ENCODE measurements around the gene POPDC2.

POPDC2 gene

DNA sequence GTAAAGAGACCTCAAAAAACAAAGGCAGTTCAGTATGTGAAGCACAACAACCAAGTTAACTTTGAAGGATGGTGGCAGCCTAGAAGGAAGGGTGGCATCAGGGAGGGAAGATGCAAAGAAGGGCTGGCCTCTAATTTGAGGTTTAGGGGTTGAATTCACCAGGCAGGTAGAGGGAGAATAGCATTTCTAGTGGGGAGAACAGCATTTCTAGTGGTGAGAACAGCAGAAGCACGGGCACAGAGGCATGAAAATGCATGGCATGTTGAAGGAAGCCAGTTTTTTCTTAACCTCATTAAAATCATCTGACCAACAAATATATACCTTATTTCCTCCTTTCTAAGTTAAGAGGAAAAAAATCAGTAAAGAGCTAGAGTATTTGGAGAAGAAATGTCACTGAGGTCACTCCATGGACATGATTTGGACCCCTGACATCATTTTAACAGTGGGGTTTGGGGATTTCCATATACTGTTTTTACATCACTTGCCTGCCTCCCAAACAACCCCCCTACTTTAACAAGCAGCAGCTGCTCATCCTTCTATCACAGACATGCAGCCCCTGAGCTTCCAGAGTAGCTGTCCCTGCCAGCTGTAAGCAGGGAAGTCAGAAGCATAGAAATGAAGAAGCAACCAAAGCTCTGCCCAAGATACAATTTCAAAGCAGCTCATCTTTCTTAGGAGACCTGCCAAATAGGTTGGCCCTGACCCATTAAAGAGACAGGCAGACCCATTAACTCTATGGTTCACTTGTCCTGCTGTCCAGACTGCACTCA lies 2.4 kb upstream of the POPDC2 start:
- Histone ChIP-seq H3K36me3 (ENCODE audit: insufficient read depth, low read length) (peaks cover 4% of the 10 kb centered on the region), H3K4me1 (ENCODE audit: insufficient read depth, low read length) (no peaks in the 10 kb centered on the region), H3K4me3 (ENCODE audit: low read length) (no peak overlapping the region), H2AFZ (ENCODE audit: low read depth, low read length) (no peak overlapping the region), H3K27me3 (ENCODE audit: insufficient read depth, low read length) (no peaks in the 10 kb centered on the region), H3K9me3 (ENCODE audit: low read length) (no peaks in the 10 kb centered on the region)

DNA sequence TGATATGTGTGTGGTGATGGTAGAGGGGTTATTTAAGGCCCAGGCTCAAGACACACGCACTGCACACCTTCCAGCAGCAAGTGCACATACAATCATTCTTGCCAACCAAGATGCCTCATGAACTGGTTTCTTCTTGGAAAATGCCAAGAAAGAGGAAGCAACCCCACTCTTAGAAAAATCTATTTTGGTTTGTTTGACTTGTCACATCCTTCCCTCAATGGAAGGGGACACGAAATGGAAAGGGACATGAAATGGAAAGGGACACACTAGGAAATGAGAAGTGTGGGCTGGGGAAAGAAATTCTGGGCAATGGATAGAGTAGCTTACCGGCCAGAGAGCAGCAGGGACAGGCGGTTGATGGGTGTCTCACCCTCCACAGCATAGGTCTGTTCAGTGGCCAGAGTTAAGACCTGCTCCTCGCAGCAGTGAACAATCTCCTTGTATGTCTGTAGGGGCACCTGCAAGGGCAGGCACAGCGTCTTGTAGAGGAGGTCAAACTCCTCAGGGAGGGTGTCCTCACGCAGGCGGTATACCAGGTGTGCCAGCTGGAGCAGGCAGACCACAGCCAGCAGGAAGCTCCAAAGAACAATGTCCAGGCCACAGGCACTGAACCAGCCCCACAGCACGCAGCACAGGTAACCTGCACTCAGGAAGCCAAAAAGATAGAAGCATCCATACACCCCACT lies 640 bp downstream of the POPDC2 start:
- Histone ChIP-seq H3K9me3 (ENCODE audit: low read length) (no peaks in the 10 kb centered on the region), H3K4me1 (ENCODE audit: insufficient read depth, low read length) (peaks cover 3% of the 10 kb centered on the region), H2AFZ (ENCODE audit: low read depth, low read length) (no peak overlapping the region), H3K36me3 (ENCODE audit: insufficient read depth, low read length) (peaks cover 2% of the 10 kb centered on the region), H3K27me3 (ENCODE audit: insufficient read depth, low read length) (no peaks in the 10 kb centered on the region), H3K4me3 (ENCODE audit: low read length) (no peak overlapping the region)

DNA sequence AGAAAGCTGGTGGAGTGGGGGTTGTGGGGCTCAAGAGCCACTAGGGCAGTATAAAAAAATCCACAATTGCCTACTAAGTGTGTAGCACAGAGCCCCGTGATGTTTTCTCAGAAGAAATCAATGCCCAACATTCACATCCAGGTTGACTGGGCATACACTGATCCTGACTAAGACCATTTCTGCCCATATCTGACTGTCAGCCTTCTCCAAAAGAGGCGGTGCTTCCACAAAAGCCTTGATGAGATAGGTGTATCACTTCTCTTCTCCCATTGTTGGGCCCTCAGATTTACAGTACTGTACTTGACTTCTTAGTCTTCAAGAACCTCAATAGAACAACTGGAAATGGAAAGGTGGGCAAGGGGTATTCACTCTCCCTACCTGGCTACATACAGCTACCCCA lies 1.4 kb downstream of the POPDC2 start:
- Histone ChIP-seq H3K9me3 (ENCODE audit: low read length) (no peaks in the 10 kb centered on the region), H3K36me3 (ENCODE audit: insufficient read depth, low read length) (no peaks in the 10 kb centered on the region), H3K4me3 (ENCODE audit: low read length) (no peak overlapping the region), H3K4me1 (ENCODE audit: insufficient read depth, low read length) (peaks cover 3% of the 10 kb centered on the region), H3K27me3 (ENCODE audit: insufficient read depth, low read length) (no peaks in the 10 kb centered on the region), H2AFZ (ENCODE audit: low read depth, low read length) (no peak overlapping the region)

DNA sequence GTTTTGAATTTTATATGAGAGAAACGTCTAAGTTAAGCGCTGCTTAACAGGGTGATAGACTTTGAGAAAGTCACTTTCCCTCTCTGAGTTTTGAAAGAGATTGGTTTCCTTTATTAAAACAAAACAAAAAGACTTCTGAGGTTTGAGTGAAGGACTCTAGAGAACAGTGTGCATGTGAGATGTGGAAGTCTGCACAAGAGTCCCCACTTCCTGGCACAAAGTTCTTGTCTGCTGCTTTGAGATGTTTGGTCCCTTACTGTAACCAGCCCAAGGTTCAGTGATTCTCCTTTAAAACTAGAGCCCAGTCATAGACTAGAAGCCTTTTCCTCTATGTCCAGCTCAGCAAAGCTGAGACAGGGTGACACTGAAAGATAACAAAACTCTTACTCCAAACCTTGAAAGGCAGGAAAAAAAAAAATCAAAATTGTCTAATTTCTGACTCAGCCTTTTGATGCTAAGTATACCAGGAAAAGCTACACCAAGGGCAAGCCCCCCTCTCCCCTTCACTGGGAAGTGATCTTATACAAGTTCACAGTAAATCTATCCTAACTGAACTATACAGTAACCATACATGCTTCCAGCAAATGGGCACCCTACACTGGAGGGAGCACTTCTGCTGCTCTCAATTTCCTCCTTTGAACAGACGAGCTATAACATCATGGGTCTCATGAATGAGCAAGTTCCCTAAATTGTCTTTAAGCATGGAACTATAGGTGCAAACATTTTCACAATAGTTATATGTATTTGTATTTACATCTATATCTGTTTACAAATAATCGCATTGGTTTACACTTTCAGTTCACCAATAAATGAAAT lies 2.3 kb downstream of the POPDC2 start:
- H3K4me1 ChIP-seq (ENCODE audit: insufficient read depth, low read length) = peaks cover 3% of the 10 kb centered on the region
- H2AFZ ChIP-seq (ENCODE audit: low read depth, low read length) = no peak overlapping the region
- H3K36me3 ChIP-seq (ENCODE audit: insufficient read depth, low read length) = no peaks in the 10 kb centered on the region
- no peaks in the 10 kb centered on the region for H3K9me3 ChIP-seq (ENCODE audit: low read length)
- H3K27me3 ChIP-seq (ENCODE audit: insufficient read depth, low read length) = no peaks in the 10 kb centered on the region
- H3K4me3 ChIP-seq (ENCODE audit: low read length) = no peak overlapping the region

DNA sequence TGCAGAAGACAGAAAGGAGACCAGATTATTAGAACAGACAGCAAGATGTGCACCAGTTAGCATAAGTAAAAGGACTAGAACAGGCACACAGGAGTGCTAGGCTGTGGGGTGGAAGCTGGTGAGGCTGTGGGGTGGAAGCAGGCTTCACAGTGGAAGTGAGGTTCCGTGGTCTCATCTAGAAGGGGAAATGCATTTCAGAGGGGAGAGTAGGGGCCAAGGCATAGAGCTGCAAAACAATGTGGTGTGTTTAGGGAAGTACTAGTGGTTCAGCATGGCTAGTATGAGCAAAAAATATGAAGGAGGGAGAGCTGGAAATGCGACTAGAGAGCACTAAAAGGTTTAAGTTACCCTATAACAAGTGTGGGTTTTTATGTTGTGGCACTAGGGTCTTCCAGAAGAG lies 6.5 kb downstream of the POPDC2 start:
- H3K4me1 ChIP-seq (ENCODE audit: insufficient read depth, low read length) = peaks cover 3% of the 10 kb centered on the region
- H3K9me3 ChIP-seq (ENCODE audit: low read length) = no peaks in the 10 kb centered on the region
- H2AFZ ChIP-seq (ENCODE audit: low read depth, low read length) = no peak overlapping the region
- H3K4me3 ChIP-seq (ENCODE audit: low read length) = no peak overlapping the region
- H3K36me3 ChIP-seq (ENCODE audit: insufficient read depth, low read length) = no peaks in the 10 kb centered on the region
- H3K27me3 ChIP-seq (ENCODE audit: insufficient read depth, low read length) = no peaks in the 10 kb centered on the region

DNA sequence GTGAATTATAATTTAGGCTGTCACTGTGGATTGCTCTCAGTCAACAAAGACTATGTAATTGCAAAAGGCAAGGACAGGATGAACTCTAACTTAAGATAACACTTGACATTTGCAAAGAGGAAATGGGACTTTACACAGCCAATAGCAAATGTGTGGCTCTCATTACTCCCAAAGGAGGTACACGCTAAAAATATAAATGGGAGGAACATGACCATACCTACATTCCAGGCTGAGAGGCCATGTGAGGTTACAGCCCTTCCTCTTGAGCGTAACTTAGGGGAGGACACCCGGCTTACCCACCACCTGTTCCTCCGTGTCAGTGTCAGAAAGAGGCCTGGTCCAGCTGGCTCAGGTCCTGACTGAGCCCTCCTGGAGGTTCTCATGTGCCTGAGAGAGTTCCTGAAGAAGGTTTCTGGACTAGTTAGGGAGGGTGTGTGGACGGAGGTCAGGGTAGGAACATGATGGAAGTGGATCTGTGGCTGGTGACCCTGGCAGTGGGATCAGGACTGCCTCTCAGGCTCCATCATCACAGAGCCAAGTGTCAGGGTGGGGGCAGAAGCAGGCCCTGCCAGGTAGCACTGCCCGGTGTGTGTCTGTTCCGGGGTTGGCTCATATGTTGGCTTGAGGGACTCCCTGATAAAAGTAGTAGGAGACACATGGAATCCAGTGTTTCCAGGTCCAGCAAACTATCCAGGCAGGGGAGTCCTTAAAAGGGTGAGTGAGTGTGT lies 7.9 kb downstream of the POPDC2 start:
- Histone ChIP-seq H3K27me3 (ENCODE audit: insufficient read depth, low read length) (no peaks in the 10 kb centered on the region), H3K4me3 (ENCODE audit: low read length) (no peak overlapping the region), H3K4me1 (ENCODE audit: insufficient read depth, low read length) (peaks cover 2% of the 10 kb centered on the region), H2AFZ (ENCODE audit: low read depth, low read length) (no peak overlapping the region), H3K36me3 (ENCODE audit: insufficient read depth, low read length) (no peaks in the 10 kb centered on the region), H3K9me3 (ENCODE audit: low read length) (no peaks in the 10 kb centered on the region)

DNA sequence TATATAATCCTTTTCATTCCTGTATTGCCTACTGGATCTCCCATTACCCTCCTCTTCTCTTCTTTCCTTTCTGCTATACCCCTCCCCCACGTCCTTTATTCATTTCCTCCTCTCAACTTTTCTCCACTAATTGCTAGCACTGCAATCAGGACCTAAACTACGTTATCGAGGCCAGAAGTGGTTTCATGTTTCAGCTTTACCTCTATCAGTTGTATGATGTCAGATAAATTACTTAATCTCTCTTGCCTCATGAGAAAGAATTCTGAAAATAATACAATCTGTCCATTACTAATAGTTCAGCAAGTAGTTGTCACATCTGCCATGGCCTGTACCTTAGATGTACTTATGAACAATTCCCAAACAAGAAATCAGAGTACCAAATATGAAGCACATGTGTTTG lies 10.6 kb downstream of the POPDC2 start:
- Histone ChIP-seq H3K9me3 (ENCODE audit: low read length) (no peaks in the 10 kb centered on the region), H3K27me3 (ENCODE audit: insufficient read depth, low read length) (no peaks in the 10 kb centered on the region), H3K36me3 (ENCODE audit: insufficient read depth, low read length) (no peaks in the 10 kb centered on the region), H3K4me1 (ENCODE audit: insufficient read depth, low read length) (no peaks in the 10 kb centered on the region), H3K4me3 (ENCODE audit: low read length) (no peak overlapping the region), H2AFZ (ENCODE audit: low read depth, low read length) (no peak overlapping the region)

DNA sequence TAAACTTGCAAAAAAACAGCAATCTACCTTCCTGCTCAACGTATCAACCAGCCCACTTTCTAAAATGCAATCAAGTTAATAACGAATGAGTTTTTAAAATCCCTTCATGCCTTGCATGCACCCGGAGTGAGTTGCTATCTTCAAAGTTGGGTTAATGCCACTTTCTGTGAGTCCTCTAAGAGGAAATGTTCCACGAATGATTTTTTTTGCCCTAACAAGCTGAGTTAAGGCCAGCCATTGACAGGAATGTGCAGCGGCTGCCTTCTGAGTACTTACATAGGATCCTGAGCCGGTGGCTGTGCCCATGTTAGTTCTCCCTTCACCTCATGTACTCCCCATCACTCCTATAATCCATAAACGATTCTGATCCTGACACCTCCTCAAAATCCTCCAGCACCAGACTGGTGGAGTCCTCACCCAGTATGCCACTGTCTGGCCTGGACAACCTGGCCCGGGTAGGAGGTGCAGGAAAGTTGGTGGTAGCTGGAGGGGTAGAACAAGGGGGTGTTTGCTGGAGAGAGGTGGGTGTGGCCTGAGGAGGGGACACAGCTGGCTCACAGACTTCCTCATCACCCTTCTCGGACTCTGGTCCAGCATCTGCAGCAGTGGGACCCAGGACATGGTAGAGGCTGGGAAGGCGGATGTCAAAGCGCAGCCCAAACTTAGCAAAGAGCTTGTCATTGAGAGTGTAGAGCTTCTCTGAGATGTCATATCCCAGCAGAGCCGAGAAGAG lies 12.4 kb downstream of the POPDC2 start:
- H2AFZ ChIP-seq (ENCODE audit: low read depth, low read length) = no peak overlapping the region

DNA sequence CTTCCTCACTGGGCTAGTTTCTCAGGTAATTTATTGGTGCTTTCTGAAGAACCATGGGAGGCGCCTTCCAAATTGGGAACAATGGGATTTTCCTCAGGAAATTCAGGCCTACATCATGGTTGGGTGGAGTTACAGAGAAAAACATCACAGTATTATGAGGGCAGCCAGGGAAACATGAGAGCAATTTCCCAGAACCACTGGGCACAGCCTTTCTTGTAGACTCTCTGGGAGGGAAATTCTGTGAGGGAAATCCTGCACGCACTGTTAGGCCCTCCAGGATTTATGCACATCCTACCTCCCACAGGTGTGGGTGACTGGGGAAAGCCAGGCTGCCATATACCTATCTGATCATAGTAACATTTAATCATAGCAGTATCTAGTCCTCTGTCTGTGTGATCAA lies 13.2 kb downstream of the POPDC2 start:
- Histone ChIP-seq H2AFZ (ENCODE audit: low read depth, low read length) (no peak overlapping the region), H3K4me3 (ENCODE audit: low read length) (no peak overlapping the region), H3K4me1 (ENCODE audit: insufficient read depth, low read length) (peaks cover 2% of the 10 kb centered on the region), H3K9me3 (ENCODE audit: low read length) (no peaks in the 10 kb centered on the region), H3K27me3 (ENCODE audit: insufficient read depth, low read length) (no peaks in the 10 kb centered on the region), H3K36me3 (ENCODE audit: insufficient read depth, low read length) (peaks cover 1% of the 10 kb centered on the region)

More for the DNA sequence above, 12.4 kb downstream of the POPDC2 start:
- Histone ChIP-seq H3K4me1 (ENCODE audit: insufficient read depth, low read length) (peaks cover 2% of the 10 kb centered on the region), H3K9me3 (ENCODE audit: low read length) (no peaks in the 10 kb centered on the region), H3K27me3 (ENCODE audit: insufficient read depth, low read length) (no peaks in the 10 kb centered on the region), H3K4me3 (ENCODE audit: low read length) (no peak overlapping the region), H3K36me3 (ENCODE audit: insufficient read depth, low read length) (no peaks in the 10 kb centered on the region)

DNA sequence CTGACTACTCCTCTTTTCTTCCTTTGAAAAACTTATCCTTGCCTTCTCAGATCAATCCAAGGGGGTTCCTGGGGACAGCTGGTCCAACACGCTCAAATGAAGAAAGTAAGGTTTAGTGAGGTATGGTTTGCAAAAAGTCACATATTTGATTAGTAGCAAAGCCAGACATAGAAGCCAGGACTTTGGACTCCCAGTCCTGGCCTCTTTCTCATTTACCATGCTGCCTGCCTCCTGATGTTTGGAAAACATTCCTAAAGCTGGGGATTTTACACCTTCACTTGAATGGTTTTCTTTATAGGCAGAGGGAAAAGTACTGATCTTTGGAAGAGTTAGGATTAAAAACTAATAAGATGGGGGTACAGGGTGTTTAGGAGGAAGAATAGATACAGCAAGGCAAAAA lies 14.6 kb downstream of the POPDC2 start:
- H3K4me3 ChIP-seq (ENCODE audit: low read length) = no peak overlapping the region
- H3K9me3 ChIP-seq (ENCODE audit: low read length) = no peaks in the 10 kb centered on the region
- peaks cover 6% of the 10 kb centered on the region for H3K36me3 ChIP-seq (ENCODE audit: insufficient read depth, low read length)

DNA sequence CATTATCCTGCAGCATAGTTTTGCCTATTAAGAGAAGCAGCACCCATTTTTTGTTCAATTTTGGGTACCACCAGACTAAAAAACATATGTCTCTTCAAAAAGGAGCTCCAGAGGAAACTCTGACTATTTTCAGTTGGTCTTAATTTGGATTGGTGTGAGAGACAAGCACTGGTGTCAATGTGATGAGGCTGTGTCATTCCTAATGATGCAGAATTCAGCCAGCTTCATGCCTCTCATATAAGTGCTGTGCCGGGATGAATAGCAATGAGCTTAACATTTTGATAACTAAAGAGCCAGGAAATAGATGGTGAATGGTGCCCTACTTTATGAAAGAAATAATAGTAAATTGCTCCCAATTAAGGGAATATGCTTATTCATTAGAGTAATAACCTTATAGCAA lies 15.9 kb downstream of the POPDC2 start:
- H2AFZ ChIP-seq (ENCODE audit: low read depth, low read length) = no peak overlapping the region
- peaks cover 2% of the 10 kb centered on the region for H3K4me1 ChIP-seq (ENCODE audit: insufficient read depth, low read length)
- no peaks in the 10 kb centered on the region for H3K27me3 ChIP-seq (ENCODE audit: insufficient read depth, low read length)
- H3K9me3 ChIP-seq (ENCODE audit: low read length) = no peaks in the 10 kb centered on the region
- peaks cover 6% of the 10 kb centered on the region for H3K36me3 ChIP-seq (ENCODE audit: insufficient read depth, low read length)
- no peak overlapping the region for H3K4me3 ChIP-seq (ENCODE audit: low read length)

More for the DNA sequence above, 14.6 kb downstream of the POPDC2 start:
- peaks cover 2% of the 10 kb centered on the region for H3K4me1 ChIP-seq (ENCODE audit: insufficient read depth, low read length)
- H2AFZ ChIP-seq (ENCODE audit: low read depth, low read length) = no peak overlapping the region
- H3K27me3 ChIP-seq (ENCODE audit: insufficient read depth, low read length) = no peaks in the 10 kb centered on the region

DNA sequence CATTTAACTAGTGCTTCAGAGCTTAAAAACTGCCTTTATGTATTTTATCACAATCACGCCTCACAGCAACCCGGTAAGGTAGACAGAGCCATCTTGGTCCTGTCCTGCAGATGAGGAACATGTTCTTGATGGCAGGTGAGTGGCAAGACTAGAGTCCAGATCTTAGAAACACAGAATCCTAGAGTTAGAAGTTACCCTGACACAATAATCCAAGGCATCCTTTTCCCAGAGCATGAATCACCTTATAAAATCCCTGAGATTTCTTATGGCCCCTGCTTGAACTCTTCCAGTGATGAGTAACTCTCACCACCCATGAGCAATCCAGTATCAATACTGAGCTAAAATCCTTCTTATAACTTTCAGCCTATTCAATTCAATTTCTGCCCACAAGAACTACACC lies 16.9 kb downstream of the POPDC2 start:
- Histone ChIP-seq H2AFZ (ENCODE audit: low read depth, low read length) (peak overlapping the region; percentile 5), H3K4me3 (ENCODE audit: low read length) (no peak overlapping the region), H3K4me1 (ENCODE audit: insufficient read depth, low read length) (peaks cover 2% of the 10 kb centered on the region), H3K36me3 (ENCODE audit: insufficient read depth, low read length) (peaks cover 6% of the 10 kb centered on the region), H3K9me3 (ENCODE audit: low read length) (no peaks in the 10 kb centered on the region), H3K27me3 (ENCODE audit: insufficient read depth, low read length) (no peaks in the 10 kb centered on the region)

Measured in neuron (in vitro differentiated cells).